ENCODE data around the gene SESN1. TPM values are rescaled to one million over a fixed set of nuclear protein-coding genes. Genes with fewer than 3 reads are reported as not detected.
A peak's percentile ranks its signal among the peaks of the same experiment; 100 is the strongest.

The SESN1 gene
- total RNA-seq, 2 experiments from 2014 or later: 18.3 to 20.9 TPM

GRCh38 chr6:109029313-109029712 lies 65.3 kb downstream of the SESN1 start:
- no peaks in the 10 kb centered on the region for H3K27me3 Mint-ChIP-seq
- H3K9me3 Mint-ChIP-seq (ENCODE audit: low read depth): no peaks in the 10 kb centered on the region
- ATAC-seq (no peak), DNase-seq (no peak)
- H3K27ac Mint-ChIP-seq: no peak overlapping the region
- CTCF ChIA-PET: interaction anchor here (1.0 kb wide), 1 partner anchor 20 kb away, joined by 3 read pairs; no protein-coding TSS in a partner anchor
- no peak overlapping the region for H3K4me3 Mint-ChIP-seq
- peaks cover 11% of the 10 kb centered on the region for H3K4me1 Mint-ChIP-seq
- H3K36me3 Mint-ChIP-seq: peaks cover 6% of the 10 kb centered on the region

- Mint-ChIP-seq H3K4me1 (peaks cover 11% of the 10 kb centered on the region), H3K9me3 (ENCODE audit: low read depth) (no peaks in the 10 kb centered on the region)
Observed at GRCh38 chr6:109028439-109028838, 66.2 kb downstream of the SESN1 start.

GRCh38 chr6:109027964-109028363 lies 66.7 kb downstream of the SESN1 start:
- Mint-ChIP-seq H3K4me3 (no peak overlapping the region), H3K36me3 (peaks cover 6% of the 10 kb centered on the region), H3K27me3 (no peaks in the 10 kb centered on the region), H3K27ac (no peak overlapping the region), H3K9me3 (ENCODE audit: low read depth) (no peaks in the 10 kb centered on the region), H3K4me1 (peaks cover 11% of the 10 kb centered on the region)
- DNase-seq: no peak
- CTCF ChIA-PET: no interaction called here
- no peak for ATAC-seq

More at GRCh38 chr6:109028439-109028838, 66.2 kb downstream of the SESN1 start:
- no peak for ATAC-seq
- H3K27me3 Mint-ChIP-seq: no peaks in the 10 kb centered on the region
- H3K27ac Mint-ChIP-seq: no peak overlapping the region
- CTCF ChIA-PET: no interaction called here
- no peak overlapping the region for H3K4me3 Mint-ChIP-seq
- peaks cover 6% of the 10 kb centered on the region for H3K36me3 Mint-ChIP-seq
- no peak for DNase-seq

- ATAC-seq: no peak
- no peaks in the 10 kb centered on the region for H3K9me3 Mint-ChIP-seq (ENCODE audit: low read depth)
- CTCF ChIA-PET: no interaction called here
- DNase-seq: no peak
- no peak overlapping the region for H3K4me3 Mint-ChIP-seq
- H3K27ac Mint-ChIP-seq: no peak overlapping the region
- H3K4me1 Mint-ChIP-seq: peaks cover 11% of the 10 kb centered on the region
- H3K27me3 Mint-ChIP-seq: no peaks in the 10 kb centered on the region
- H3K36me3 Mint-ChIP-seq: peaks cover 7% of the 10 kb centered on the region
Observed at GRCh38 chr6:109025639-109026038, 69.0 kb downstream of the SESN1 start.

GRCh38 chr6:109024784-109025183 lies 69.9 kb downstream of the SESN1 start:
- Mint-ChIP-seq H3K4me3 (no peak overlapping the region), H3K27me3 (no peaks in the 10 kb centered on the region), H3K4me1 (peaks cover 16% of the 10 kb centered on the region), H3K27ac (no peak overlapping the region), H3K9me3 (ENCODE audit: low read depth) (no peaks in the 10 kb centered on the region), H3K36me3 (peaks cover 7% of the 10 kb centered on the region)
- no peak for DNase-seq
- no peak for ATAC-seq
- CTCF ChIA-PET: no interaction called here

GRCh38 chr6:109024368-109024767 lies 70.3 kb downstream of the SESN1 start:
- DNase-seq (no peak), ATAC-seq (no peak)
- Mint-ChIP-seq H3K27me3 (no peaks in the 10 kb centered on the region), H3K4me3 (no peak overlapping the region), H3K4me1 (peaks cover 18% of the 10 kb centered on the region), H3K36me3 (peaks cover 7% of the 10 kb centered on the region), H3K27ac (no peak overlapping the region), H3K9me3 (ENCODE audit: low read depth) (no peaks in the 10 kb centered on the region)
- CTCF ChIA-PET: no interaction called here

GRCh38 chr6:109023356-109023925 lies 71.2 kb downstream of the SESN1 start:
- H3K27me3 Mint-ChIP-seq: no peaks in the 10 kb centered on the region
- no peaks in the 10 kb centered on the region for H3K9me3 Mint-ChIP-seq (ENCODE audit: low read depth)
- no peak overlapping the region for H3K27ac Mint-ChIP-seq
- H3K4me1 Mint-ChIP-seq: peaks cover 21% of the 10 kb centered on the region
- CTCF ChIA-PET: no interaction called here
- H3K4me3 Mint-ChIP-seq: no peak overlapping the region
- no peak for ATAC-seq
- H3K36me3 Mint-ChIP-seq: peaks cover 7% of the 10 kb centered on the region
- DNase-seq: no peak

- no peak for ATAC-seq
- Mint-ChIP-seq H3K4me3 (no peak overlapping the region), H3K27ac (no peak overlapping the region), H3K9me3 (ENCODE audit: low read depth) (no peaks in the 10 kb centered on the region), H3K36me3 (peaks cover 4% of the 10 kb centered on the region), H3K27me3 (no peaks in the 10 kb centered on the region), H3K4me1 (peaks cover 21% of the 10 kb centered on the region)
- CTCF ChIA-PET: interaction anchor here (0.8 to 1.1 kb wide), 2 partner anchors 13 to 50 kb away, joined by 3 read pairs; no protein-coding TSS in a partner anchor
- no peak for DNase-seq
Observed at GRCh38 chr6:109021870-109022269, 72.8 kb downstream of the SESN1 start.

GRCh38 chr6:109019911-109020310 lies 74.7 kb downstream of the SESN1 start:
- H3K27me3 Mint-ChIP-seq: no peaks in the 10 kb centered on the region
- H3K9me3 Mint-ChIP-seq (ENCODE audit: low read depth): no peaks in the 10 kb centered on the region
- H3K27ac Mint-ChIP-seq: no peak overlapping the region
- CTCF ChIA-PET: interaction anchor here (1.2 to 1.3 kb wide), 2 partner anchors 10 to 79 kb away, joined by 3 read pairs; no protein-coding TSS in a partner anchor
- H3K4me1 Mint-ChIP-seq: peaks cover 21% of the 10 kb centered on the region
- ATAC-seq (no peak), DNase-seq (no peak)
- peaks cover 3% of the 10 kb centered on the region for H3K36me3 Mint-ChIP-seq
- no peak overlapping the region for H3K4me3 Mint-ChIP-seq

- no peak overlapping the region for H3K27ac Mint-ChIP-seq
- DNase-seq (no peak), ATAC-seq (no peak)
- no peak overlapping the region for H3K4me3 Mint-ChIP-seq
- no peaks in the 10 kb centered on the region for H3K36me3 Mint-ChIP-seq
- CTCF ChIA-PET: no interaction called here
- no peaks in the 10 kb centered on the region for H3K9me3 Mint-ChIP-seq (ENCODE audit: low read depth)
- no peaks in the 10 kb centered on the region for H3K27me3 Mint-ChIP-seq
- H3K4me1 Mint-ChIP-seq: peaks cover 31% of the 10 kb centered on the region
Observed at GRCh38 chr6:109015176-109015575, 79.5 kb downstream of the SESN1 start.

- peaks cover 32% of the 10 kb centered on the region for H3K4me1 Mint-ChIP-seq
- DNase-seq (no peak), ATAC-seq (no peak)
- no peaks in the 10 kb centered on the region for H3K27me3 Mint-ChIP-seq
- H3K27ac Mint-ChIP-seq: no peak overlapping the region
- CTCF ChIA-PET: no interaction called here
- H3K9me3 Mint-ChIP-seq (ENCODE audit: low read depth): no peaks in the 10 kb centered on the region
- H3K36me3 Mint-ChIP-seq: no peaks in the 10 kb centered on the region
- H3K4me3 Mint-ChIP-seq: no peak overlapping the region
Observed at GRCh38 chr6:109014606-109015005, 80.0 kb downstream of the SESN1 start.

GRCh38 chr6:109013656-109014305 lies 80.9 kb downstream of the SESN1 start:
- peaks cover under 1% of the 10 kb centered on the region for H3K36me3 Mint-ChIP-seq
- DNase-seq (no peak), ATAC-seq (no peak)
- CTCF ChIA-PET: interaction anchor here (1.1 kb wide), 1 partner anchor 92 kb away, joined by 3 read pairs; no protein-coding TSS in a partner anchor
- no peak overlapping the region for H3K4me3 Mint-ChIP-seq
- no peaks in the 10 kb centered on the region for H3K9me3 Mint-ChIP-seq (ENCODE audit: low read depth)
- H3K4me1 Mint-ChIP-seq: peaks cover 29% of the 10 kb centered on the region
- peak overlapping the region; percentile 16 for H3K27ac Mint-ChIP-seq
- no peaks in the 10 kb centered on the region for H3K27me3 Mint-ChIP-seq

GRCh38 chr6:109010705-109011102 lies 83.9 kb downstream of the SESN1 start:
- H3K27ac Mint-ChIP-seq: peak overlapping the region; percentile 61
- ATAC-seq (no peak), DNase-seq (no peak)
- peak overlapping the region; percentile 33 for H3K4me3 Mint-ChIP-seq
- no peaks in the 10 kb centered on the region for H3K9me3 Mint-ChIP-seq (ENCODE audit: low read depth)
- H3K4me1 Mint-ChIP-seq: peaks cover 49% of the 10 kb centered on the region
- CTCF ChIA-PET: interaction anchor here (0.9 to 2.6 kb wide), 10 partner anchors 8 to 116 kb away, joined by 3 to 8 read pairs (median 3); no protein-coding TSS in a partner anchor
- peaks cover 4% of the 10 kb centered on the region for H3K36me3 Mint-ChIP-seq
- H3K27me3 Mint-ChIP-seq: no peaks in the 10 kb centered on the region

Data from activated CD8-positive, alpha-beta memory T cell treated with anti-CD3 and anti-CD28 coated beads, Interleukin-2, amount 10 ng/mL, durations not matched to agents 7 days and 5 days (primary cell).